Erythroblast (primary cell): ENCODE data around the gene ACOX2.

Experiments
- GATA1 ChIP-seq: IDR thresholded peaks from 2 replicates; pipeline ENCODE4 v1.6.1; 2011; ENCODE audit warnings: low read depth, mild to moderate bottlenecking, control low read depth, low read length, moderate library complexity
- POLR2A ChIP-seq: IDR thresholded peaks from 2 replicates; pipeline ENCODE4 v1.6.1; 2011; ENCODE audit warnings: mild to moderate bottlenecking, low read length

DNA sequence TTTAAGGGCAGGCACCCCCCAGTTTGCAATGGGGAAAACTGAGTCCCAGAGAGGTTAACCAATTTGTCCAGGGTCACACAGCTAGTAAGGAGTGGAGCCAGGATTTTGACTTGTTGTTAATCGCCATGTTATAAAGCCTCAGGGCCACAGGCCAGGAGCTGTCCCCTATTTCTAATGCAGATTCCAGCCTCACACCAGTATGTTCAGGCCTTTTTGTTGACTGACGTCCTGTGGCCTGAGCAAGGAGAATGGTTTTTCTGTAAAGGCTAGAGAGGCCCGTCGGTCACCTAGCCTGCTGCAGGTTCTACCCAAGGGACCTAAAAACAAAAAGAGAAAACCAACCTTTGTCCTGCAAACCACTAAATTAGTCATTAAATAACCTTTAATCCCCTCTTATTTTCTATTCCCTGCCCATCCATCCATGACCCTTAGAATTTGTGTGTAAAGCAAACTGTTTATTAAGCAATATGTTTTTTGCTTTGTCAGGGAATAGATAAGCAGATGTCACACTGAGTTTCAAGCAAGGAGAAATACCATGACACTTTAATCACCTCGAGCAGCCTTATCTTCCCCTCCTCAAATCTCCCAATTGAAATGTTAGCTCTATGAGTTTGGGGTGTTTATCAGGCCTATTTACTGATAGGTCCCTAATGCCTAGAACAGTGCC, 14.1 kb downstream of the ACOX2 start:
- TF ChIP-seq POLR2A: no peak
- peak; percentile 55 for TF ChIP-seq GATA1
